SK-N-SH (cell line): ENCODE measurements around the gene RPS6KA2. TPM values are rescaled to one million over a fixed set of nuclear protein-coding genes. Genes with fewer than 3 reads are reported as not detected.
A peak's percentile ranks its signal among the peaks of the same experiment; 100 is the strongest.

Source experiments
- CTCF ChIA-PET: fragments of 300-600, 350-600 bp; formaldehyde crosslinking; extraction: SDS; loops from one replicate; lab custom pipeline; 2021; lab: Yijun Ruan, JAX
- POLR2A ChIA-PET: fragments of 350-600 bp; sonication (Branson Sonifier 250); formaldehyde crosslinking; extraction: SDS; loops from one replicate; lab custom pipeline; 2020; ENCODE audit warnings: antibody characterized with exemption, inconsistent platforms; lab: Yijun Ruan, JAX
- DNase-seq: peaks from one replicate; pipeline ENCODE4 v3.0.0; 2012
- H2AFZ ChIP-seq: fragments of 200-600 bp; sonication (generic); 2 replicates; pipeline ENCODE4 v1.8.1; 2016; ENCODE audit warnings: antibody characterized with exemption, mild to moderate bottlenecking, low read depth
- H3F3A ChIP-seq: fragments of 200-600 bp; sonication (generic); replicated peaks from 2 replicates; pipeline ENCODE3; 2016; ENCODE audit warnings: antibody characterized with exemption, mild to moderate bottlenecking; ENCODE audit not compliant: insufficient read depth
- H3K27ac ChIP-seq, 2 experiments: fragments of 200-500 bp in 1 of 2; fragments of 200-600 bp in 1 of 2; sonication (Bioruptor generic) in 1 of 2; sonication (generic), shearing (Covaris generic) in 1 of 2; 2 replicates each; pipeline versions ENCODE4 v1.5.1 to v1.6.1; 2014 to 2016; ENCODE audit warnings: low read depth in 2 of 2, inconsistent platforms in 1 of 2, low read length in 1 of 2, mild to moderate bottlenecking in 1 of 2, mixed read lengths in 1 of 2
- H3K27me3 ChIP-seq: fragments of 200-600 bp; sonication (generic), shearing (Covaris generic); 2 replicates; pipeline ENCODE4 v1.6.1; 2016; ENCODE audit warnings: mixed run types; ENCODE audit not compliant: insufficient read depth
- H3K36me3 ChIP-seq, 2 experiments: fragments of 200-500 bp in 1 of 2; fragments of 200-600 bp in 1 of 2; sonication (Bioruptor generic) in 1 of 2; sonication (generic) in 1 of 2; replicated peaks in 1 of 2; 2 replicates each; pipeline versions ENCODE3 to v1.5.1; 2014 to 2016; ENCODE audit warnings: low read length in 1 of 2, mild to moderate bottlenecking in 1 of 2; ENCODE audit not compliant: insufficient read depth in 2 of 2, control insufficient read depth in 1 of 2
- H3K4me1 ChIP-seq, 2 experiments: fragments of 200-500 bp in 1 of 2; fragments of 200-600 bp in 1 of 2; sonication (Bioruptor generic) in 1 of 2; sonication (generic), shearing (Covaris generic) in 1 of 2; 2 replicates each; pipeline versions ENCODE4 v1.5.1 to v1.6.1; 2014 to 2016; ENCODE audit warnings: low read depth in 1 of 2, low read length in 1 of 2, mixed run types in 1 of 2; ENCODE audit not compliant: insufficient read depth in 2 of 2, control insufficient read depth in 1 of 2
- H3K4me2 ChIP-seq: fragments of 200-600 bp; sonication (generic), shearing (Covaris generic); 2 replicates; pipeline ENCODE4 v1.6.1; 2017; ENCODE audit warnings: mixed run types
- H3K4me3 ChIP-seq, 2 experiments: fragments of 200-500 bp in 1 of 2; fragments of 200-600 bp in 1 of 2; sonication (Bioruptor generic) in 1 of 2; sonication (generic), shearing (Covaris generic) in 1 of 2; 2 replicates each; pipeline versions ENCODE4 v1.5.1 to v1.8.1; 2014 to 2016; ENCODE audit warnings: low read depth in 2 of 2, inconsistent platforms in 1 of 2, low read length in 1 of 2, mild to moderate bottlenecking in 1 of 2, mixed read lengths in 1 of 2, moderate library complexity in 1 of 2
- H3K79me2 ChIP-seq: fragments of 200-600 bp; sonication (generic); 2 replicates; pipeline ENCODE4 v1.8.1; 2017; ENCODE audit warnings: mild to moderate bottlenecking; ENCODE audit not compliant: insufficient read depth
- H3K9ac ChIP-seq: fragments of 200-600 bp; sonication (generic); 2 replicates; pipeline ENCODE4 v1.6.1; 2017; ENCODE audit warnings: mixed run types
- H3K9me2 ChIP-seq: fragments of 200-600 bp; sonication (generic); 2 replicates; pipeline ENCODE4 v1.6.1; 2017; ENCODE audit warnings: mixed run types
- H3K9me3 ChIP-seq: fragments of 200-600 bp; sonication (generic); 2 replicates; pipeline ENCODE4 v1.6.1; 2017; ENCODE audit warnings: mixed run types, mild to moderate bottlenecking, moderate library complexity
- H4K20me1 ChIP-seq: fragments of 200-600 bp; sonication (generic); 2 replicates; pipeline ENCODE4 v1.6.1; 2017; ENCODE audit warnings: mild to moderate bottlenecking, mixed run types; ENCODE audit not compliant: insufficient read depth
- CTCF ChIP-seq: fragments of 200-600 bp; sonication (generic); IDR thresholded peaks from 2 replicates; pipeline ENCODE4 v1.6.1; 2017; ENCODE audit warnings: antibody characterized with exemption, mild to moderate bottlenecking, moderate library complexity
- ELF1 ChIP-seq: IDR thresholded peaks from 2 replicates; pipeline ENCODE4 v1.4.0; 2012
- EP300 ChIP-seq, 2 experiments: IDR thresholded peaks; 2 replicates each; pipeline versions ENCODE4 v1.4.0 to v1.6.1; 2012; ENCODE audit warnings: borderline replicate concordance in 1 of 2, low read depth in 1 of 2, low read length in 1 of 2
- FOXM1 ChIP-seq: IDR thresholded peaks from 2 replicates; pipeline ENCODE4 v1.4.0; 2012; ENCODE audit warnings: low read depth, mild to moderate bottlenecking
- GATA2 ChIP-seq: sonication (generic); formaldehyde crosslinking; IDR thresholded peaks from 2 replicates; pipeline ENCODE4 v1.5.0; 2020; ENCODE audit warnings: mild to moderate bottlenecking, missing genetic modification reagents
- JUND ChIP-seq: IDR thresholded peaks from 2 replicates; pipeline ENCODE4 v1.4.0; 2012
- MAX ChIP-seq: IDR thresholded peaks from 2 replicates; pipeline ENCODE4 v1.4.0; 2012; ENCODE audit warnings: low read depth
- MXI1 ChIP-seq: IDR thresholded peaks from 2 replicates; pipeline ENCODE4 v1.6.1; 2012; ENCODE audit warnings: mild to moderate bottlenecking, low read depth, low read length, improper control_type of control experiment
- RAD21 ChIP-seq: IDR thresholded peaks from 2 replicates; pipeline ENCODE4 v1.6.1; 2012; ENCODE audit warnings: mild to moderate bottlenecking, low read length
- RCOR1 ChIP-seq: fragments of 150-350 bp; IDR thresholded peaks from 2 replicates; pipeline ENCODE4 v1.6.1; 2017; ENCODE audit warnings: antibody characterized with exemption, low read length
- RFX5 ChIP-seq: IDR thresholded peaks from 2 replicates; pipeline ENCODE4 v1.6.1; 2012; ENCODE audit warnings: mild to moderate bottlenecking, improper control_type of control experiment, low read length
- SIN3A ChIP-seq: IDR thresholded peaks from 2 replicates; pipeline ENCODE4 v1.6.1; 2012; ENCODE audit warnings: low read depth, mild to moderate bottlenecking, low read length, moderate library complexity, borderline replicate concordance
- SMC3 ChIP-seq: IDR thresholded peaks from 2 replicates; pipeline ENCODE4 v1.6.1; 2012; ENCODE audit warnings: low read depth, low read length, improper control_type of control experiment
- TCF12 ChIP-seq: IDR thresholded peaks from 2 replicates; pipeline ENCODE4 v1.4.0; 2012
- USF1 ChIP-seq: IDR thresholded peaks from 2 replicates; pipeline ENCODE4 v1.4.0; 2012; ENCODE audit warnings: low read depth, borderline replicate concordance
- USF2 ChIP-seq: fragments of 150-350 bp; IDR thresholded peaks from 2 replicates; pipeline ENCODE4 v1.6.1; 2017; ENCODE audit warnings: antibody characterized with exemption, low read length, low read depth, borderline replicate concordance
- YY1 ChIP-seq: IDR thresholded peaks from 2 replicates; pipeline ENCODE4 v1.4.0; 2012; ENCODE audit warnings: low read depth, mild to moderate bottlenecking
- WGBS: methylation state at CpG from one replicate; pipeline ENCODE4 v1.1.6; 2017; ENCODE audit warnings: low lambda C conversion rate; 5-methylcytosine and 5-hydroxymethylcytosine counted together
- polyA plus RNA-seq, 3 experiments: library from polyadenylated mRNA; depleted of rRNA; stranded (reverse); fragments of >200 nt; gene quantifications; 2 replicates each; pipeline ENCODE4 v1.2.3, GENCODE V29; 2012

The RPS6KA2 gene
- polyA plus RNA-seq, 1 of the 3 experiments (the other 2 are of a cell fraction) = 59.5 TPM

- TF ChIP-seq GATA2 (CRISPR knock-in tag) (no peak), YY1 (no peak), SIN3A (no peak), RCOR1 (no peak), JUND (no peak), TCF12 (no peak)
These were observed 244.5 kb downstream of the RPS6KA2 start (continued) for GRCh38 chr6:166382500-166382932.

GRCh38 chr6:166381733-166382499, 245.1 kb downstream of the RPS6KA2 start:
- Histone ChIP-seq H2AFZ (peak overlapping the region; percentile 90), H3K79me2 (no peaks in the 10 kb centered on the region), H3K4me3 (peak overlapping the region; percentile 91 to 96), H3K4me1 (peaks cover 0 to 2% of the 10 kb centered on the region in 2 experiments; a peak in 1 of 4 replicates), H3K9me2 (0 out of 2 replicates have a peak, but pooled peaks cover 3% of the 10 kb centered on the region), H3K36me3 (no peaks in the 10 kb centered on the region), H3K27me3 (no peaks in the 10 kb centered on the region), H3F3A (peaks cover 16% of the 10 kb centered on the region), H3K4me2 (peak overlapping the region; percentile 98), H3K27ac (peak overlapping the region in 1 of 2 experiments; percentile 58; a peak in 2 of 4 replicates), H4K20me1 (no peaks in the 10 kb centered on the region), H3K9me3 (no peaks in the 10 kb centered on the region), H3K9ac (peak overlapping the region; percentile 70; the same call in 1 of the 2 replicates)
- peak; percentile 52 for TF ChIP-seq SMC3
- TF ChIP-seq TCF12 = no peak
- TF ChIP-seq RAD21 = peak; percentile 54
- no peak for TF ChIP-seq RFX5
- no peak for TF ChIP-seq EP300 (IDR thresholded peaks at IDR 0.05; ENCODE audit: borderline replicate concordance in 1 of 2, low read depth in 1 of 2, low read length in 1 of 2)
- no peak for TF ChIP-seq USF2
- TF ChIP-seq JUND = no peak
- no peak for TF ChIP-seq ELF1
- TF ChIP-seq FOXM1 = no peak
- no peak for TF ChIP-seq USF1
- TF ChIP-seq MXI1 = peak; percentile 62
- TF ChIP-seq CTCF = peak; percentile 79
- 0 out of 2 replicates have a peak, but pooled peaks have one; percentile 37 for TF ChIP-seq MAX
- WGBS = 1% methylated on average over 16 of the region's 49 CpGs
- ChIA-PET CTCF (interaction anchor here (0.6 to 5.1 kb wide), 37 partner anchors 8 to 225 kb away, joined by 3 to 32 read pairs (median 5); partner anchors contain the start of genes PRR18 and SFT2D1), POLR2A (no interaction called here)
- DNase-seq = peak; percentile 78
